Left renal pelvis (tissue), 4 donors: ENCODE measurements around the gene PACRG. TPM values are rescaled to one million over a fixed set of nuclear protein-coding genes. Genes with fewer than 3 reads are reported as not detected.

ENCODE experiments used
- polyA plus RNA-seq, 4 donors: library from polyadenylated mRNA; unstranded; fragments of 120-200 nt; gene quantifications; one replicate each; pipeline ENCODE4 v1.2.1, GENCODE V29; 2013; ENCODE audit not compliant: insufficient read length in 4 of 4

PACRG gene
- polyA plus RNA-seq, 4 donors: 5.3 to 22.3 (median 14.2) TPM

Other genes with a start within 250 kb of the PACRG start
- 10 to 100 TPM in 2 of 4 donors, 1 to 10 TPM in 2; 1.5 to 11.9 (median 9.8) TPM for gene PRKN, start 208 bp upstream of the PACRG start, polyA plus RNA-seq